Fibroblast of lung (primary cell): ENCODE measurements around the gene FKBP8.

Source experiments
- CTCF ChIP-seq, 2 donors: IDR thresholded peaks in 1 of 2; conservative IDR thresholded peaks in 1 of 2; 1 replicate in 1 of 2; 2 replicates in 1 of 2; pipeline ENCODE4 v1.5.1; 2011 to 2012; ENCODE audit warnings: low read length in 2 of 2, control low read depth in 1 of 2, inconsistent platforms in 1 of 2, low read depth in 1 of 2, mild to moderate bottlenecking in 1 of 2
- EZH2 ChIP-seq: IDR thresholded peaks from 2 replicates; pipeline ENCODE4 v1.5.1; 2012; ENCODE audit warnings: low read length, control low read depth, mild to moderate bottlenecking; ENCODE audit errors: missing control alignments

- TF ChIP-seq CTCF (conservative IDR thresholded peaks at IDR 0.05 in 1 of 2, IDR thresholded peaks at IDR 0.05 in 1 of 2; ENCODE audit: low read depth in 1 of 2, low read length in 2 of 2) (no peak), EZH2 (no peak)
These were observed 21.1 kb downstream of the FKBP8 start for GRCh38 chr19:18522124-18522861.
